ENCODE measurements around the gene CCDC34.

Gene CCDC34

DNA sequence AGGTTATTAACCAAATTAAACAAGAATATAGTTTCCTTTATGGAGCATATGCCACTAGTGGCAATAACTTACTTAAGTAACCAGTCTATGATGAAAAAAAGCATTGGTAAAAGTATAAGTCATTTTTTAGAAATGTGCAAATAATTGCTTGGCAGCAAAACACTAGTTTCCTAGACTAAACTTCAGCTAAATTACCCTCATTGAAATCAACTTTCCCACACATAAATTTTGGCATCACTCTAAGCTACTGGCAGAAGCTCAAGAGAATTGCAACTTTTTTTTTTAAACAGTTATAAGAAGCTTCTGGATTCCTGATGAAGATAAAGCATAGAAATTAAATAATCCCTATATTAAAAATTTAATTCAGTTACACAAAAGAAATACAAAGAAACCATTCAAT is 12.5 kb downstream of the CCDC34 start:
- Histone ChIP-seq H3K4me2 (ENCODE audit: low read length, poor library complexity, severe bottlenecking) (no peak overlapping the region), H3K27ac (ENCODE audit: low read length, poor library complexity, severe bottlenecking) (no peak overlapping the region), H3K4ac (ENCODE audit: low read depth in 1 of 2, low read length in 2 of 2) (no peak overlapping the region), H2BK12ac (ENCODE audit: low read length in 2 of 2) (no peak overlapping the region), H3K36me3 (ENCODE audit: control insufficient read depth in 1 of 2, insufficient read depth in 2 of 2, low read depth in 1 of 2, low read length in 2 of 2) (peaks cover 0 to 6% of the 10 kb centered on the region in 2 experiments), H3K9me3 (ENCODE audit: control insufficient read depth, low read length) (no peaks in the 10 kb centered on the region), H2BK5ac (ENCODE audit: low read depth, low read length, poor library complexity, severe bottlenecking) (no peak overlapping the region), H3K14ac (ENCODE audit: low read length in 2 of 2) (no peak overlapping the region), H4K91ac (ENCODE audit: low read length) (no peak overlapping the region), H2AFZ (ENCODE audit: low read depth, low read length) (no peak overlapping the region), H3K79me1 (replicated peaks; ENCODE audit: low read length, poor library complexity, severe bottlenecking) (peaks cover 9% of the 10 kb centered on the region), H4K8ac (ENCODE audit: low read length) (no peak overlapping the region), H2BK120ac (ENCODE audit: low read depth, low read length) (no peak overlapping the region), H3K4me1 (ENCODE audit: control insufficient read depth, insufficient read depth, low read depth, low read length) (peaks cover 1% of the 10 kb centered on the region), H3K4me3 (ENCODE audit: insufficient read depth in 1 of 2, low read depth in 1 of 2, low read length in 2 of 2) (no peak overlapping the region), H2AK5ac (ENCODE audit: low read length, severe bottlenecking) (no peak overlapping the region), H3K23ac (ENCODE audit: low read length in 2 of 2) (no peak overlapping the region), H3K27me3 (ENCODE audit: control insufficient read depth in 1 of 2, insufficient read depth in 1 of 2, low read length in 2 of 2) (no peaks in the 10 kb centered on the region), H2BK15ac (ENCODE audit: low read depth, poor library complexity, severe bottlenecking) (no peak overlapping the region), H3K9ac (ENCODE audit: low read length) (no peak overlapping the region), H3K18ac (ENCODE audit: low read depth in 1 of 2, low read length in 2 of 2) (no peak overlapping the region)
- no peak for DNase-seq

DNA sequence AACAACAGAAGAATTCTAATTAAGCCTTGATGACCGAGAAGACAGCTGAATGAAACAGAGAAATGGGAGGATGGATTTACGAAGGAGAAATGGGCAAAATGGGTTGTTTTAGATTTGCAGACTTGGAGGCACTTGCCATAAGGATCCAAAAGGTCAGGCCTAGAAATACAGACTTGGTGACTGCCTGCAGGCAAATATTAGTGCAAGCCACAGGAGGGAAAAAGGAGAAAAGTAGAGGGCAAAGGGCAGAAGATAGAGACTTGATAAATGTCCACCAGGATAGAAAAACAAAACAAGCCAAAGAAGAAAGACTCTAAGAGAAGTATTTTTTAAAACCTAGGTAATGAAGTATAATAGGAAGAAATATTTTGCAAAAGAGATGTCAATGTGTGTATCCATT is 13.1 kb downstream of the CCDC34 start:
- Histone ChIP-seq H2AFZ (ENCODE audit: low read depth, low read length) (no peak overlapping the region), H3K4ac (ENCODE audit: low read depth in 1 of 2, low read length in 2 of 2) (no peak overlapping the region), H3K4me2 (ENCODE audit: low read length, poor library complexity, severe bottlenecking) (no peak overlapping the region), H3K36me3 (ENCODE audit: control insufficient read depth in 1 of 2, insufficient read depth in 2 of 2, low read depth in 1 of 2, low read length in 2 of 2) (peaks cover 0 to 6% of the 10 kb centered on the region in 2 experiments), H3K23ac (ENCODE audit: low read length in 2 of 2) (no peak overlapping the region), H3K27me3 (ENCODE audit: control insufficient read depth in 1 of 2, insufficient read depth in 1 of 2, low read length in 2 of 2) (no peaks in the 10 kb centered on the region), H2BK5ac (ENCODE audit: low read depth, low read length, poor library complexity, severe bottlenecking) (no peak overlapping the region), H4K8ac (ENCODE audit: low read length) (no peak overlapping the region), H3K27ac (ENCODE audit: low read length, poor library complexity, severe bottlenecking) (no peak overlapping the region), H4K91ac (ENCODE audit: low read length) (no peak overlapping the region), H2BK120ac (ENCODE audit: low read depth, low read length) (no peak overlapping the region), H2AK5ac (ENCODE audit: low read length, severe bottlenecking) (no peak overlapping the region), H3K9me3 (ENCODE audit: control insufficient read depth, low read length) (no peaks in the 10 kb centered on the region), H3K9ac (ENCODE audit: low read length) (no peak overlapping the region), H3K4me1 (ENCODE audit: control insufficient read depth, insufficient read depth, low read depth, low read length) (peaks cover 1% of the 10 kb centered on the region), H2BK12ac (ENCODE audit: low read length in 2 of 2) (no peak overlapping the region), H3K4me3 (ENCODE audit: insufficient read depth in 1 of 2, low read depth in 1 of 2, low read length in 2 of 2) (no peak overlapping the region), H2BK15ac (ENCODE audit: low read depth, poor library complexity, severe bottlenecking) (no peak overlapping the region), H3K14ac (ENCODE audit: low read length in 2 of 2) (no peak overlapping the region), H3K79me1 (replicated peaks; ENCODE audit: low read length, poor library complexity, severe bottlenecking) (peaks cover 9% of the 10 kb centered on the region), H3K18ac (ENCODE audit: low read depth in 1 of 2, low read length in 2 of 2) (no peak overlapping the region)
- DNase-seq = no peak
- 79% methylated on average over 2 of the region's 2 CpGs for WGBS

DNA sequence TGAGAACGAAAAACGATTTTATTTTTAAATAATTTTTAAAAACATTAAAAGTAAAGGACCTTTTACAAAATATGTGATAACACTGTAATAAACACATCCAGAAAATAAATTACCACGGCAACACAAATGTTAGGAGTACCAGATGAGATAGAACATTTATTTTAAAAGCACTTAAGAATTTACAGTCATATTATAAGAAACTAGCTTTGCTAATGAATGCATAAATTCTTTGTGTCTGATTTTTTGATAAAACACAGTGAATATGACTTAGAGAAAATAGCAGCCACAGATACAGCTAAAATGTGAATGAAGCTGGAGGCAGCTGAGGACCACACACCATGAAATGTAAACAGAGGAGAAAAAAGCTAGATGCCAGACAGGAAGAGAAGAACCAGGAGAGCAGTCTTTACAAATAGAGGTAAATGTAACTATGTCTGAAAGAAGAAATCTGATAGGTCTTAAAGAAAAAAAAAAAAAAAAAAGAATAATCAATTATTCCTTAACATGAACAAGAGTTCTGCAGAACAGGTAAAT is 14.6 kb downstream of the CCDC34 start:
- Histone ChIP-seq H2BK120ac (ENCODE audit: low read depth, low read length) (no peak overlapping the region), H3K23ac (ENCODE audit: low read length in 2 of 2) (no peak overlapping the region), H3K27me3 (ENCODE audit: control insufficient read depth in 1 of 2, insufficient read depth in 1 of 2, low read length in 2 of 2) (no peaks in the 10 kb centered on the region), H3K4me3 (ENCODE audit: insufficient read depth in 1 of 2, low read depth in 1 of 2, low read length in 2 of 2) (no peak overlapping the region), H3K14ac (ENCODE audit: low read length in 2 of 2) (no peak overlapping the region), H2AFZ (ENCODE audit: low read depth, low read length) (no peak overlapping the region), H3K18ac (ENCODE audit: low read depth in 1 of 2, low read length in 2 of 2) (no peak overlapping the region), H3K4me1 (ENCODE audit: control insufficient read depth, insufficient read depth, low read depth, low read length) (no peaks in the 10 kb centered on the region), H3K9ac (ENCODE audit: low read length) (no peak overlapping the region), H3K27ac (ENCODE audit: low read length, poor library complexity, severe bottlenecking) (no peak overlapping the region), H3K4ac (ENCODE audit: low read depth in 1 of 2, low read length in 2 of 2) (no peak overlapping the region), H4K8ac (ENCODE audit: low read length) (no peak overlapping the region), H2BK5ac (ENCODE audit: low read depth, low read length, poor library complexity, severe bottlenecking) (no peak overlapping the region), H2BK15ac (ENCODE audit: low read depth, poor library complexity, severe bottlenecking) (no peak overlapping the region), H3K4me2 (ENCODE audit: low read length, poor library complexity, severe bottlenecking) (no peak overlapping the region), H4K91ac (ENCODE audit: low read length) (no peak overlapping the region), H3K36me3 (ENCODE audit: control insufficient read depth in 1 of 2, insufficient read depth in 2 of 2, low read depth in 1 of 2, low read length in 2 of 2) (peaks cover 0 to 6% of the 10 kb centered on the region in 2 experiments), H3K79me1 (replicated peaks; ENCODE audit: low read length, poor library complexity, severe bottlenecking) (peaks cover 8% of the 10 kb centered on the region), H2BK12ac (ENCODE audit: low read length in 2 of 2) (no peak overlapping the region), H2AK5ac (ENCODE audit: low read length, severe bottlenecking) (no peak overlapping the region), H3K9me3 (ENCODE audit: control insufficient read depth, low read length) (no peaks in the 10 kb centered on the region)
- DNase-seq = peak; percentile 35
- WGBS = no CpG with 5 or more reads among the region's 3 CpGs

DNA sequence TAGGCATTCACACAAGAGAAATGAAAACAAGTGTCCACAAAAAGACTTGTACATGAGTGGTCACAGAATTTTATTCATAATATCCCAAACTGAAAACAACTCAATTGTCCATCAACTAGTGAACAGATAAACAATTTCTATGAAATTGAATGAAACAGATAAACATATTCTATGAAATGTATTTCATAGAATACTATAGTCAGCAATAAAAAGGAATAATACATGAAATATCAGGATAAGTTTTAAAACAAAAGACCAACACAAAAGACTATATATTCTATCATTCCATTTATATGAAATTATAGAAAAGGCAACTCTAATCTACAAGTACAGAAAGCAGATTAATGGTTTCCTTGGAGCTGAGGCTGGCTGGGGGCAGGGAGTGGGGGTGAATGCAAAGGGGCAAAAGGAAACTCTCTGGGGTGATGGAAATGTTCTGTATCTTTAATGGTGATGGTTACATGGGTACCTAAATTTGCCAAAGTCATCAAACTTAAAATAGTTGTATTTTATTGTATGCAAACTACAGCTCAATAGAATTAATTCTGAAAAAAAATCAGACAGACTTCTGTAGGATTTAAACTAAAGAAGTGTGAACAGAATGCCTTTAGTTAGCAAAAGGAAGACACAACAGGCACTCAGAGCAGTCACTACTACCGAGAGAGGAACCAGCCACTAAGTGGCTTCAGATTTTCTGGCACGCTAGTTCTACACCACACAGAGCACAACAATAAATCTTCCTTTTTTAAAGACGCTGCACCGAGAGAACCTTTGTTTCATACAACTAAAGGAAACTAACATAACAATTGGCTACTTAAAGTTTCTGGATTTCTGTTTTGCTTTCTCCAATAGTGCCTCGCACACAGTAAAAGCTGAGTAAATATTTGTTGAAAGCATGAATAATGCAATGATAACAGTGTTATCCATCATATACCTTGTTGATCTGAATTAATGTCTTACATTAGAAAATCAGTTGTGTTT is 15.4 kb downstream of the CCDC34 start:
- Histone ChIP-seq H2BK5ac (ENCODE audit: low read depth, low read length, poor library complexity, severe bottlenecking) (no peak overlapping the region), H2AK5ac (ENCODE audit: low read length, severe bottlenecking) (no peak overlapping the region), H3K79me1 (replicated peaks; ENCODE audit: low read length, poor library complexity, severe bottlenecking) (peaks cover 6% of the 10 kb centered on the region), H4K91ac (ENCODE audit: low read length) (no peak overlapping the region), H3K27me3 (ENCODE audit: control insufficient read depth in 1 of 2, insufficient read depth in 1 of 2, low read length in 2 of 2) (no peaks in the 10 kb centered on the region), H3K14ac (ENCODE audit: low read length in 2 of 2) (no peak overlapping the region), H3K18ac (ENCODE audit: low read depth in 1 of 2, low read length in 2 of 2) (peak overlapping the region in 1 of 2 experiments; percentile 54), H2BK15ac (ENCODE audit: low read depth, poor library complexity, severe bottlenecking) (no peak overlapping the region), H3K36me3 (ENCODE audit: control insufficient read depth in 1 of 2, insufficient read depth in 2 of 2, low read depth in 1 of 2, low read length in 2 of 2) (peaks cover 0 to 6% of the 10 kb centered on the region in 2 experiments), H3K4me3 (ENCODE audit: insufficient read depth in 1 of 2, low read depth in 1 of 2, low read length in 2 of 2) (no peak overlapping the region), H3K9ac (ENCODE audit: low read length) (no peak overlapping the region), H3K23ac (ENCODE audit: low read length in 2 of 2) (no peak overlapping the region), H2BK120ac (ENCODE audit: low read depth, low read length) (no peak overlapping the region), H3K4me1 (ENCODE audit: control insufficient read depth, insufficient read depth, low read depth, low read length) (no peaks in the 10 kb centered on the region), H2BK12ac (ENCODE audit: low read length in 2 of 2) (no peak overlapping the region), H3K27ac (ENCODE audit: low read length, poor library complexity, severe bottlenecking) (no peak overlapping the region), H2AFZ (ENCODE audit: low read depth, low read length) (no peak overlapping the region), H3K4ac (ENCODE audit: low read depth in 1 of 2, low read length in 2 of 2) (no peak overlapping the region), H3K4me2 (ENCODE audit: low read length, poor library complexity, severe bottlenecking) (no peak overlapping the region), H4K8ac (ENCODE audit: low read length) (no peak overlapping the region), H3K9me3 (ENCODE audit: control insufficient read depth, low read length) (no peaks in the 10 kb centered on the region)
- DNase-seq = peak; percentile 36
- 16% methylated on average over 4 of the region's 5 CpGs for WGBS
